Measurements from ENCODE around the gene PFKL.

The PFKL gene

DNA sequence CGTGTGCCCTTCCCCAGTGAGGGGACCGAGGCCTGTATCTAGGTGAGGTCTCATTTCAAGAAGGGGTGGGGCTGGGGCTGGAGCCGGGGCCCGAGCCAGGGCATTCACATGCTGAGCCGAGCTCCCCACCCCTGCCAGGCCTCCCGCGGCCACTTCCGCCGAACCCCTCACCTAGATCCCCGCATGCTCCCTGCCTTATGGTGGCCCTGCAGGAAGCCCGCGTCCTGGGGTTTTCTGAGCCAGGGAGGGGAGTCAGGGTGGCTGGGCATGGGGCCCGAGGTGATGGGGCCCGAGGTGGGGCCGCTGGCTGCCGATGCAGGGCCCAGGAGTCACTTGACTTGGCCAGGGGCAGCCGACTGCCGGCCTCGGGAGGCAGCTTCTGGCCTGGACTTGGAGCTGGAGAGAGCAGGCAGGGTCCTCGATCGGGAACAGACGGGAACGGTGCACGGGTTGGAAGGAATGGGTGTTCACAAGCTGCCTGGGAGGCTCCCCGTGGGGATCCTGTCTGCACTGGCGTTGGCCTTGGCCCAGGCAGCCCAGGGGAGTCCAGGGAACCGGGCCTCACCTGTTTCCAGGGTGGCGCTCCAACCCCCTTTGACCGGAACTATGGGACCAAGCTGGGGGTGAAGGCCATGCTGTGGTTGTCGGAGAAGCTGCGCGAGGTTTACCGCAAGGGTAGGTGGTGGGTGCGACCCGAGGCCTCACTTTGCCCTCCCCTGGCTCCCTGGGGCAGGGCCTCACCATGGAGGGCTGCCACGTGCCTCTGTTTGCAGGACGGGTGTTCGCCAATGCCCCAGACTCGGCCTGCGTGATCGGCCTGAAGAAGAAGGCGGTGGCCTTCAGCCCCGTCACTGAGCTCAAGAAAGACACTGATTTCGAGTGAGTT lies 25.8 kb downstream of the PFKL start:
- TF ChIP-seq, protein P1, sequence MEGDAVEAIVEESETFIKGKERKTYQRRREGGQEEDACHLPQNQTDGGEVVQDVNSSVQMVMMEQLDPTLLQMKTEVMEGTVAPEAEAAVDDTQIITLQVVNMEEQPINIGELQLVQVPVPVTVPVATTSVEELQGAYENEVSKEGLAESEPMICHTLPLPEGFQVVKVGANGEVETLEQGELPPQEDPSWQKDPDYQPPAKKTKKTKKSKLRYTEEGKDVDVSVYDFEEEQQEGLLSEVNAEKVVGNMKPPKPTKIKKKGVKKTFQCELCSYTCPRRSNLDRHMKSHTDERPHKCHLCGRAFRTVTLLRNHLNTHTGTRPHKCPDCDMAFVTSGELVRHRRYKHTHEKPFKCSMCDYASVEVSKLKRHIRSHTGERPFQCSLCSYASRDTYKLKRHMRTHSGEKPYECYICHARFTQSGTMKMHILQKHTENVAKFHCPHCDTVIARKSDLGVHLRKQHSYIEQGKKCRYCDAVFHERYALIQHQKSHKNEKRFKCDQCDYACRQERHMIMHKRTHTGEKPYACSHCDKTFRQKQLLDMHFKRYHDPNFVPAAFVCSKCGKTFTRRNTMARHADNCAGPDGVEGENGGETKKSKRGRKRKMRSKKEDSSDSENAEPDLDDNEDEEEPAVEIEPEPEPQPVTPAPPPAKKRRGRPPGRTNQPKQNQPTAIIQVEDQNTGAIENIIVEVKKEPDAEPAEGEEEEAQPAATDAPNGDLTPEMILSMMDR (IDR thresholded peaks at IDR 0.05; ENCODE audit: low read depth, low read length) = no peak
- no peak for DNase-seq (ENCODE audit: extremely low read depth, low read depth)

DNA sequence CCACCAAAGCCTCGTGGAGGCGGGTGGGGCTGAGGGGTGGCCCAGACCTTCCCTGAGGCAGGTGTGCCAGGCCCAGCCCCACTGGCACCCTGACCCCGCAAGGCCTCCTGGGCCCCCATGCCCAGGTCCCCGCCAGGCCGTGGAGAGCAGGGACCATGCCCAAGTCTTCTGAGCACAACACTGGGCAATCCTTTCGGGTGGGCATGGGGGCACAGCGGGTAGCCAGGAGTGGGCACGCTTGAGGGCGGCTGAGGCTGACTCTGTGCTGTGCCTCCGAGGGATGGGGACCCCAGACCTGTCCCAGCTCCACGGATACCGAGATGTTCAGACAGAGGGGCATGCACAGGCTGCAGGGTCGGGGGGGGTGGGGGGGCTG lies 26.4 kb downstream of the PFKL start:
- no peak for DNase-seq (ENCODE audit: extremely low read depth, low read depth)
- TF ChIP-seq, protein P1 (IDR thresholded peaks at IDR 0.05; ENCODE audit: low read depth, low read length) = no peak

- TF ChIP-seq, protein P1 (IDR thresholded peaks at IDR 0.05; ENCODE audit: low read depth, low read length) = no peak
- DNase-seq (ENCODE audit: extremely low read depth, low read depth) = no peak
Measured at GRCh38 chr21:44326716-44327602, 27.1 kb downstream of the PFKL start.

DNA sequence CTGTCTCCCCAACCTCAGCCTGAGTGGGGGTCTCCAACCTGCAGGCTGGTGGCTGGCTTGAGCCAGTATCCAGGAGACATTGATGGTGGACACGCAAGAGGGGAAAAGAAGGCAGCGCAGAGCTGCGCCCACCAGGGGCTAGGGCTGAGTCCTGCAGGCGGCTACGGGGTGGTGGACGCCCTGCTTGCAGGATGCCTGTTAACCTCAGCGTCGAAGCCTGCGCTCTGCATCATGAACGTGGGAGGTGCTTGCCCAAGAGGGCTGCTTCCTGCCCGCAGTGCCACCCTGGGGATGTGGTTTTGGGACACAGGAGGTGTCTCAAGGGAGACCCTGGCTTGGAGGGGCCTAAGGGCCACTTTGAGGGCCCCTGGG lies 27.7 kb downstream of the PFKL start:
- TF ChIP-seq, protein P1 (IDR thresholded peaks at IDR 0.05; ENCODE audit: low read depth, low read length) = no peak

GRCh38 chr21:44328242-44328895 lies 28.5 kb downstream of the PFKL start:
- TF ChIP-seq, protein P1 (IDR thresholded peaks at IDR 0.05; ENCODE audit: low read depth, low read length) = no peak

More for the DNA sequence above, 27.7 kb downstream of the PFKL start:
- no peak for DNase-seq (ENCODE audit: extremely low read depth, low read depth)

DNA sequence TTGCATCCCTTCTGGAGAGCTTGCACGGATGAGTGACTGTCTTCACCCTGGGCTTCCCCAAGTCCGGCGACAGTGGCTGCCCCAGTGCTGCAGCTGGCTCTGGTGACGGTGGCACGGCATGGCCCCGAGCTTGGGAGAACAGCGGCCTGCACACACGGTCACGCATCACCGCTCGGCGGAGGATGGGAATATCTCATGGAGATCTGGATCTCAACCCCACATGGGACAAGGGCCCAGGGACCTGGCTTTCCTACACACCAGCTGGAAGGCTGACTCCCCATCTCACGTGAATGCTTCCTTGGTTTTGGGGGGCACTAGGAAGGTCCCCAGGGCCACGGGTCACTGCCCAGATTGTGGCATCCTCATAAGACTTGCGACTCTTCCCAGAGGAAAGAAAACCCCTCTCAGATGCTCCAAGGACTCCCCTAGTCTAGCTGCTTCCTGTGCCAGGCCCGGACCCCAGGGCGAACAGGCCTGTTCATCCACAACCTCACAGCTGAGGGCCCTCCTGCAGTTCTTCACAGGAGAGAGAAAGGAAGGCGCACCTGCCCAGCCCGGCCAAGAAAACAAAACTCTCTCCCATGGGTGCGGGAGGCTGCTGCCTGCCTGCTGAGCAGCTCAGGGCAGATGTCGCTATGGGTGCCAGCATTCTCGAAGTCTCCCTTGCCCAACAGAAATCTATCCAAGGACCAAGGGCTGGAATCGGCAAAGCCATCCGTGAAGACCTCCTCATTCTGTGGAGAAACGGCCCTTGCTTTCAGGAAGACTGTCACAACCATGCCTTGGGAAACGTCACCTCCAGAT lies 29.4 kb downstream of the PFKL start:
- DNase-seq (ENCODE audit: extremely low read depth, low read depth) = no peak
- TF ChIP-seq, protein P1 (IDR thresholded peaks at IDR 0.05; ENCODE audit: low read depth, low read length) = no peak

More at GRCh38 chr21:44328242-44328895, 28.5 kb downstream of the PFKL start:
- no peak for DNase-seq (ENCODE audit: extremely low read depth, low read depth)

All from AG09319 (cell line).